ENCODE measurements around the gene ADRB2.

The ADRB2 gene

GRCh38 chr5:148837383-148837782, 11.0 kb downstream of the ADRB2 start:
- Histone ChIP-seq H3K27me3 (no peaks in the 10 kb centered on the region), H3K36me3 (no peaks in the 10 kb centered on the region), H3K9me3 (no peaks in the 10 kb centered on the region), H3K4me1 (peaks cover 0 to 6% (median 0%) of the 10 kb centered on the region in 4 donors), H3K4me3 (no peak overlapping the region), H3K27ac (no peak overlapping the region)
- no peak for DNase-seq
- TF ChIP-seq, protein P1, sequence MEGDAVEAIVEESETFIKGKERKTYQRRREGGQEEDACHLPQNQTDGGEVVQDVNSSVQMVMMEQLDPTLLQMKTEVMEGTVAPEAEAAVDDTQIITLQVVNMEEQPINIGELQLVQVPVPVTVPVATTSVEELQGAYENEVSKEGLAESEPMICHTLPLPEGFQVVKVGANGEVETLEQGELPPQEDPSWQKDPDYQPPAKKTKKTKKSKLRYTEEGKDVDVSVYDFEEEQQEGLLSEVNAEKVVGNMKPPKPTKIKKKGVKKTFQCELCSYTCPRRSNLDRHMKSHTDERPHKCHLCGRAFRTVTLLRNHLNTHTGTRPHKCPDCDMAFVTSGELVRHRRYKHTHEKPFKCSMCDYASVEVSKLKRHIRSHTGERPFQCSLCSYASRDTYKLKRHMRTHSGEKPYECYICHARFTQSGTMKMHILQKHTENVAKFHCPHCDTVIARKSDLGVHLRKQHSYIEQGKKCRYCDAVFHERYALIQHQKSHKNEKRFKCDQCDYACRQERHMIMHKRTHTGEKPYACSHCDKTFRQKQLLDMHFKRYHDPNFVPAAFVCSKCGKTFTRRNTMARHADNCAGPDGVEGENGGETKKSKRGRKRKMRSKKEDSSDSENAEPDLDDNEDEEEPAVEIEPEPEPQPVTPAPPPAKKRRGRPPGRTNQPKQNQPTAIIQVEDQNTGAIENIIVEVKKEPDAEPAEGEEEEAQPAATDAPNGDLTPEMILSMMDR (IDR thresholded peaks at IDR 0.05), result no peak
- intact Hi-C loops (cut with DNase I; ENCODE audit: low total_unique reads), result loop anchor here (10.0 kb wide), 1 partner anchor 147 kb away; no protein-coding TSS in a partner anchor

DNA sequence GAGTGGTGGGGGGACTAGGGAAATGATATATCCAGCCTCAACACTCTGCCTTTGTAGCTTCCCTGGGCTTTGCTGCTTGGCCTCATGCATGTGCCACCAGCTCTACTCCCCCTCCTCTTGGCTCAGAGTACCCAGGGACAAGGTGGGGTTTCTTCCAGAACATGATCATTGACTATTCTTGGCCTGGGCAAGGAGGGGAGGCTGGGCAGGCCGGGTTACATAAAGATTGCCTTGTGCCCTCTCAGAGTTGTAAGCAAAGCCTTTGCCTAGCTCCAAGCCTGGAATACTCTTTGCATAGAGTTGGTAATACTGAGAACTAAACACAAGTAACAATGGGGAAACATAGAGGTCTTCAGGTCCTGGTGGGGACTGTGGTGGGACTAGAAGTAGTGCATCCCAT, 11.9 kb downstream of the ADRB2 start:
- Histone ChIP-seq H3K4me3 (no peak overlapping the region), H3K9me3 (no peaks in the 10 kb centered on the region), H3K36me3 (no peaks in the 10 kb centered on the region), H3K27ac (no peak overlapping the region), H3K4me1 (no peaks in the 10 kb centered on the region), H3K27me3 (no peaks in the 10 kb centered on the region)
- intact Hi-C loops (cut with DNase I; ENCODE audit: low total_unique reads), result loop anchor here (10.0 kb wide), 1 partner anchor 146 kb away; no protein-coding TSS in a partner anchor
- DNase-seq, result no peak
- TF ChIP-seq, protein P1 (IDR thresholded peaks at IDR 0.05), result no peak

DNA sequence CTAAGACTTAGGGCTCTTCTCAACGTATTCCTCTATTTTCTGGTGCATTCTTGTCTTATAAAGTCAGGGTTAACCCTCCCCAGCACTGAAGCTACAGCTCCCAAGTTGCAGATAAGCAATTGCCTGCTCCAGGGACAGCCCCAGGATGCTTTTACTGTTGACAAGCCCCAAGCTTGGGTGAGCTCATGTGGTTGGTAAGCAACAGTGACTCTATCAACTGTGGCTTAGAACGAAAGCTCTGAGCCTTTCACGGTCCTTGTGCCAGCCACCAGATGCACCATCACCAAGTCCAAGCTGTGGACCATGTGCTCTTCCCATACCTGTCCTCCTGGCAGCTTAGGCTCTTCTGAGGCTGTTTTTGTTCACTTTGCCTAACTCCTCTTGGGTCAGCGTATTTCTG, 13.5 kb downstream of the ADRB2 start:
- H3K36me3 ChIP-seq, result no peaks in the 10 kb centered on the region
- intact Hi-C loops (cut with DNase I; ENCODE audit: low total_unique reads), result loop anchor here (10.0 kb wide), 1 partner anchor 145 kb away; no protein-coding TSS in a partner anchor
- no peak for DNase-seq
- H3K27ac ChIP-seq, result no peak overlapping the region
- no peaks in the 10 kb centered on the region for H3K27me3 ChIP-seq
- H3K4me3 ChIP-seq, result no peak overlapping the region
- H3K9me3 ChIP-seq, result no peaks in the 10 kb centered on the region
- no peaks in the 10 kb centered on the region for H3K4me1 ChIP-seq
- TF ChIP-seq, protein P1 (IDR thresholded peaks at IDR 0.05), result no peak

DNA sequence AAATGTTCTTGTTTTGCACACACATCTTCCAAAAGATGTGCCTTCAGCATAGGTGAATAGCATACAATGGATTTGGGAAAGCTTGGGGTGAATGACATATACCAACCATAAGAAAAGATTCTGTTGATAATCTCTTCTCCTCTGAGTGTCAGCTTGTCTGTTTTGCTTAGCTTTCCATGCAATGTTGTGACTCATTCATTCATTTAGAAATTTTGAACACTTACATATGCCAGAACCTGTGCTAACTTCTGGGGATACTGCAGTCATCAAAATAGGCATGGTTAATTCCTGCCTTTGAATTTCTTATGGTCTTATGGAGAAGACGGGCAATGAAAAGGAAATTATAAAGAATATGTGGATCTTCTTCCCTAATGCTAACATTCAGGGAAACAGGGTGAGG, 14.1 kb downstream of the ADRB2 start:
- TF ChIP-seq, protein P1 (IDR thresholded peaks at IDR 0.05), result no peak
- Histone ChIP-seq H3K4me3 (no peak overlapping the region), H3K9me3 (no peaks in the 10 kb centered on the region), H3K27ac (no peak overlapping the region), H3K27me3 (no peaks in the 10 kb centered on the region), H3K36me3 (no peaks in the 10 kb centered on the region), H3K4me1 (no peaks in the 10 kb centered on the region)
- no peak for DNase-seq
- intact Hi-C loops (cut with DNase I; ENCODE audit: low total_unique reads), result no loop called here

GRCh38 chr5:148841519-148841918, 15.1 kb downstream of the ADRB2 start:
- Histone ChIP-seq H3K4me3 (no peak overlapping the region), H3K36me3 (no peaks in the 10 kb centered on the region), H3K27ac (no peak overlapping the region), H3K4me1 (no peaks in the 10 kb centered on the region), H3K27me3 (no peaks in the 10 kb centered on the region), H3K9me3 (no peaks in the 10 kb centered on the region)
- no peak for DNase-seq
- intact Hi-C loops (cut with DNase I; ENCODE audit: low total_unique reads), result no loop called here
- TF ChIP-seq, protein P1 (IDR thresholded peaks at IDR 0.05), result no peak

GRCh38 chr5:148842161-148842560, 15.8 kb downstream of the ADRB2 start:
- intact Hi-C loops (cut with DNase I; ENCODE audit: low total_unique reads), result no loop called here
- Histone ChIP-seq H3K4me1 (no peaks in the 10 kb centered on the region), H3K9me3 (no peaks in the 10 kb centered on the region), H3K27me3 (no peaks in the 10 kb centered on the region), H3K36me3 (no peaks in the 10 kb centered on the region), H3K27ac (no peak overlapping the region), H3K4me3 (no peak overlapping the region)
- TF ChIP-seq, protein P1 (IDR thresholded peaks at IDR 0.05), result no peak
- no peak for DNase-seq
